Esophagus squamous epithelium (tissue), 5 donors: ENCODE measurements around the gene ARID2. TPM values are rescaled to one million over a fixed set of nuclear protein-coding genes. Genes with fewer than 3 reads are reported as not detected.

Source experiments
- DNase-seq: peaks from one replicate; lab custom pipeline; 2025; lab: John Stamatoyannopoulos, UW
- H3K27ac ChIP-seq, 4 donors: fragments of 200-600 bp; sonication (generic); one replicate each; pipeline ENCODE4 v1.5.1; 2016 to 2019; ENCODE audit warnings: mild to moderate bottlenecking in 1 of 4
- H3K27me3 ChIP-seq, 4 donors: fragments of 200-600 bp; sonication (generic); 1 replicate in 3 of 4; 2 replicates in 1 of 4; pipeline versions ENCODE4 v1.5.1 to v1.6.0; 2017 to 2021; ENCODE audit warnings: antibody characterized with exemption in 1 of 4
- H3K36me3 ChIP-seq, 3 donors: fragments of 200-600 bp; sonication (generic); one replicate each; pipeline ENCODE4 v1.5.1; 2016 to 2019
- H3K4me1 ChIP-seq, 3 donors: fragments of 200-600 bp; sonication (generic); one replicate each; pipeline ENCODE4 v1.5.1; 2017 to 2019
- H3K4me3 ChIP-seq, 4 donors: fragments of 200-600 bp; sonication (generic); 1 replicate in 3 of 4; 2 replicates in 1 of 4; pipeline ENCODE4 v1.5.1; 2016 to 2019; ENCODE audit warnings: mild to moderate bottlenecking in 2 of 4, moderate library complexity in 1 of 4
- H3K9me3 ChIP-seq, 3 donors: fragments of 200-600 bp; sonication (generic); one replicate each; pipeline ENCODE4 v1.5.1; 2016 to 2019
- CTCF ChIP-seq, 6 experiments: fragments of 450-650 bp in 4 of 6; fragments of 200-600 bp in 2 of 6; sonication (generic) in 2 of 6; IDR thresholded peaks; one replicate each; pipeline ENCODE4 v1.5.1; 2016 to 2019; ENCODE audit warnings: antibody characterized with exemption in 6 of 6, mild to moderate bottlenecking in 4 of 6, moderate library complexity in 4 of 6
- POLR2A ChIP-seq, 4 donors: fragments of 450-650 bp; IDR thresholded peaks; one replicate each; pipeline ENCODE4 v1.6.1; 2017; ENCODE audit warnings: antibody characterized with exemption in 4 of 4, mild to moderate bottlenecking in 4 of 4, moderate library complexity in 3 of 4
- WGBS, 2 donors: methylation state at CpG; one replicate each; pipeline ENCODE4 v1.1.5; 2018; 5-methylcytosine and 5-hydroxymethylcytosine counted together
- intact Hi-C: fragments of 100-400 bp; cut with DNase I; formaldehyde crosslinking; loops from one replicate; pipeline ENCODE4 v1.15.0; 2022
- total RNA-seq, 4 donors: library from RNA; depleted of rRNA; stranded (reverse); fragments of >200 nt; gene quantifications; one replicate each; pipeline ENCODE4 v1.1.0, GENCODE V29; 2016
- donor health status: DM: yes; HTN: yes; CAD: no.

Gene ARID2
- total RNA-seq, 4 donors from 2014 or later: 15.3 to 38.1 (median 22.1) TPM

GRCh38 chr12:45737638-45738037, 8.1 kb downstream of the ARID2 start:
- no peaks in the 10 kb centered on the region for H3K27me3 ChIP-seq
- intact Hi-C loops: no loop called here
- H3K27ac ChIP-seq: no peak overlapping the region
- TF ChIP-seq POLR2A (IDR thresholded peaks at IDR 0.05) (no peak), CTCF (IDR thresholded peaks at IDR 0.05) (no peak)
- H3K4me3 ChIP-seq: no peak overlapping the region
- peaks cover 0 to 3% (median under 1%) of the 10 kb centered on the region in 3 donors for H3K9me3 ChIP-seq
- H3K4me1 ChIP-seq: peaks cover 6 to 47% (median 17%) of the 10 kb centered on the region in 3 donors
- peaks cover 0 to 33% (median 0%) of the 10 kb centered on the region in 3 donors for H3K36me3 ChIP-seq
- DNase-seq: no peak

GRCh38 chr12:45742590-45742989, 13.1 kb downstream of the ARID2 start:
- TF ChIP-seq POLR2A (IDR thresholded peaks at IDR 0.05) (no peak), CTCF (IDR thresholded peaks at IDR 0.05) (no peak)
- peaks cover 0 to 4% (median 0%) of the 10 kb centered on the region in 3 donors for H3K9me3 ChIP-seq
- H3K27ac ChIP-seq: no peak overlapping the region
- H3K27me3 ChIP-seq: no peaks in the 10 kb centered on the region
- H3K36me3 ChIP-seq: peaks cover 0 to 27% (median 0%) of the 10 kb centered on the region in 3 donors
- H3K4me3 ChIP-seq: no peak overlapping the region
- H3K4me1 ChIP-seq: peaks cover 0 to 20% (median 0%) of the 10 kb centered on the region in 3 donors
- no peak for DNase-seq
- WGBS, 2 donors: 92 to 100% methylated on average over 1 of the region's 1 CpG
- intact Hi-C loops: no loop called here

DNA sequence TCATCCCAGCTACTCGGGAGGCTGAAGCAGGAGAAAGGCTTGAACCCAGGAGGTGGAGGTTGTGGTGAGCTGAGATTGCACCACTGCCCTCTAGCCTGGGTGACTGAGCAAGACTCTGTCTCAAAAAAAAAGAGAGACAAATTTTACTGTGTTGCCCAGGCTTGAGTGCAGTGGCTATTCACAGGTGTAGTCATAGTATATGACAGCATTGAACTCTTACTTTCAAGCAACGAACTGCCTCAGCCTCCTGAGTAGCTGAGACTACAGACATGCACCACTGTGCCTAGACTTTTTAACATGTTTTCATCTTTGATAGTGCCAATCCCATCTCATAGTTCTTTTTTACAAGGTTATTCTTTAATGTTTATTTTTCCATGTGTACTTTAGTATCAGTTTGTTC, 13.7 kb downstream of the ARID2 start:
- intact Hi-C loops: no loop called here

GRCh38 chr12:45745861-45746277, 16.4 kb downstream of the ARID2 start:
- no peak for TF ChIP-seq POLR2A (IDR thresholded peaks at IDR 0.05)
- TF ChIP-seq CTCF (IDR thresholded peaks at IDR 0.05): peak in 2 of 6 experiments; percentile 18 to 26
- intact Hi-C loops: no loop called here
- 64 to 82% methylated on average over 1 of the region's 1 CpG for WGBS, 2 donors
- peaks cover 0 to 7% (median 0%) of the 10 kb centered on the region in 3 donors for H3K4me1 ChIP-seq
- peaks cover 0 to 4% (median 0%) of the 10 kb centered on the region in 3 donors for H3K9me3 ChIP-seq
- DNase-seq: no peak
- H3K27ac ChIP-seq: no peak overlapping the region
- no peaks in the 10 kb centered on the region for H3K27me3 ChIP-seq
- H3K36me3 ChIP-seq: peaks cover 0 to 25% (median 0%) of the 10 kb centered on the region in 3 donors
- no peak overlapping the region for H3K4me3 ChIP-seq

More for the DNA sequence above, 13.7 kb downstream of the ARID2 start:
- Histone ChIP-seq H3K27me3 (no peaks in the 10 kb centered on the region), H3K36me3 (peaks cover 0 to 25% (median 0%) of the 10 kb centered on the region in 3 donors), H3K4me1 (peaks cover 0 to 20% (median 0%) of the 10 kb centered on the region in 3 donors), H3K27ac (no peak overlapping the region), H3K9me3 (peaks cover 0 to 4% (median 0%) of the 10 kb centered on the region in 3 donors), H3K4me3 (no peak overlapping the region)
- 73 to 89% methylated on average over 2 of the region's 2 CpGs for WGBS, 2 donors
- no peak for TF ChIP-seq CTCF (IDR thresholded peaks at IDR 0.05)
- TF ChIP-seq POLR2A (IDR thresholded peaks at IDR 0.05): no peak
- no peak for DNase-seq

- intact Hi-C loops: no loop called here
- H3K27ac ChIP-seq: peak overlapping the region in 2 of 4 donors; percentile 12 to 49
- 80 to 85% methylated on average over 3 of the region's 3 CpGs for WGBS, 2 donors
- H3K4me3 ChIP-seq: no peak overlapping the region
- no peaks in the 10 kb centered on the region for H3K9me3 ChIP-seq
- DNase-seq: no peak
- H3K36me3 ChIP-seq: peaks cover 0 to 28% (median 0%) of the 10 kb centered on the region in 3 donors
- TF ChIP-seq POLR2A (IDR thresholded peaks at IDR 0.05): no peak
- TF ChIP-seq CTCF (IDR thresholded peaks at IDR 0.05): no peak
- no peaks in the 10 kb centered on the region for H3K27me3 ChIP-seq
- peaks cover 0 to 13% (median 0%) of the 10 kb centered on the region in 3 donors for H3K4me1 ChIP-seq
Measured at GRCh38 chr12:45756666-45757065, 27.2 kb downstream of the ARID2 start.
